Endothelial cell of umbilical vein (primary cell): Measurements from ENCODE around the gene CPOX. TPM values are rescaled to one million over a fixed set of nuclear protein-coding genes. Genes with fewer than 3 reads are reported as not detected.

Experiments
- BruUV-seq: library from RNA; stranded (reverse); fragments of 400-500 nt; replicated peaks from 2 replicates; lab custom pipeline; 2021; lab: Mats Ljungman, UMichigan
- CTCF ChIA-PET: fragments of 300-600, 350-600 bp; sonication (Branson Sonifier 250); formaldehyde crosslinking; loops from one replicate; lab custom pipeline; 2021; ENCODE audit warnings: antibody characterized with exemption, inconsistent platforms; lab: Charles Lee
- POLR2A ChIA-PET: fragments of 300-600, 350-600 bp; sonication (Branson Sonifier 250); formaldehyde crosslinking; loops from one replicate; lab custom pipeline; 2021; ENCODE audit warnings: antibody characterized with exemption, inconsistent platforms; lab: Charles Lee
- DNase-seq: peaks from one replicate; pipeline ENCODE4 v3.0.0-alpha.2; 2011; ENCODE audit warnings: low read depth, low spot score
- FAIRE-seq: peaks from 2 replicates; lab custom pipeline; 2011; peaks lifted over from hg19 to GRCh38; lab: Jason Lieb, UNC
- H2AFZ ChIP-seq: 2 replicates; pipeline ENCODE4 v1.6.0; 2012; ENCODE audit warnings: low read depth, low read length, control low read depth, inconsistent platforms
- H3K27ac ChIP-seq: 2 replicates; pipeline ENCODE4 v1.5.1; 2011; ENCODE audit warnings: low read depth, mild to moderate bottlenecking, control low read depth, low read length, moderate library complexity; ENCODE audit not compliant: insufficient read depth
- H3K27me3 ChIP-seq, 2 experiments: 2 replicates each; pipeline versions ENCODE4 v1.6.0 to v1.6.1; 2011; ENCODE audit warnings: low read length in 2 of 2, mixed read lengths in 1 of 2; ENCODE audit not compliant: control insufficient read depth in 2 of 2, insufficient read depth in 2 of 2
- H3K36me3 ChIP-seq, 2 experiments: 2 replicates in 1 of 2; 3 replicates in 1 of 2; pipeline ENCODE4 v1.5.1; 2011; ENCODE audit warnings: low read length in 2 of 2, mild to moderate bottlenecking in 1 of 2, moderate library complexity in 1 of 2; ENCODE audit not compliant: control insufficient read depth in 2 of 2, insufficient read depth in 2 of 2; ENCODE audit errors: extremely low read depth in 1 of 2
- H3K4me1 ChIP-seq: 3 replicates; pipeline ENCODE4 v1.5.1; 2011; ENCODE audit warnings: mild to moderate bottlenecking, low read length; ENCODE audit not compliant: control insufficient read depth, insufficient read depth; ENCODE audit errors: extremely low read depth
- H3K4me2 ChIP-seq: 2 replicates; pipeline ENCODE4 v1.6.1; 2011; ENCODE audit warnings: low read length, control low read depth, mixed read lengths; ENCODE audit not compliant: insufficient read depth
- H3K4me3 ChIP-seq, 3 experiments: fragments of 200-600 bp in 1 of 3; sonication (generic), shearing (Covaris generic) in 1 of 3; replicated peaks in 1 of 3; 2 replicates each; pipeline ENCODE4 v1.5.1; 2011 to 2016; ENCODE audit warnings: control low read depth in 3 of 3, low read length in 3 of 3, mild to moderate bottlenecking in 2 of 3, inconsistent platforms in 1 of 3, low read depth in 1 of 3, moderate library complexity in 1 of 3; ENCODE audit not compliant: insufficient read depth in 1 of 3
- H3K79me2 ChIP-seq: 2 replicates; pipeline ENCODE4 v1.6.0; 2012; ENCODE audit warnings: low read length, inconsistent platforms; ENCODE audit not compliant: control insufficient read depth, insufficient read depth
- H3K9ac ChIP-seq: replicated peaks from 2 replicates; pipeline ENCODE3; 2011; ENCODE audit warnings: low read length, control low read depth; ENCODE audit not compliant: insufficient read depth; ENCODE audit errors: extremely low read depth
- H3K9me1 ChIP-seq: replicated peaks from 3 replicates; pipeline ENCODE4 v1.6.0; 2011; ENCODE audit warnings: mild to moderate bottlenecking, low read length; ENCODE audit not compliant: control insufficient read depth, insufficient read depth; ENCODE audit errors: extremely low read depth
- H3K9me3 ChIP-seq: replicated peaks from 2 replicates; pipeline ENCODE4 v1.5.1; 2012; ENCODE audit warnings: low read length, inconsistent platforms; ENCODE audit not compliant: control insufficient read depth, insufficient read depth
- H4K20me1 ChIP-seq: replicated peaks from 2 replicates; pipeline ENCODE3; 2011; ENCODE audit warnings: mild to moderate bottlenecking, low read length; ENCODE audit not compliant: control insufficient read depth, insufficient read depth; ENCODE audit errors: extremely low read depth
- EZH2 ChIP-seq: IDR thresholded peaks from 2 replicates; pipeline ENCODE4 v1.6.1; 2012; ENCODE audit warnings: borderline replicate concordance, low read depth, mild to moderate bottlenecking, moderate library complexity, low read length, inconsistent platforms; ENCODE audit not compliant: severe bottlenecking
- FOS ChIP-seq: IDR thresholded peaks from 2 replicates; pipeline ENCODE4 v1.6.1; 2011; ENCODE audit warnings: mild to moderate bottlenecking, low read length, moderate library complexity, borderline replicate concordance; ENCODE audit not compliant: insufficient read depth
- GATA2 ChIP-seq: IDR thresholded peaks from 2 replicates; pipeline ENCODE4 v1.7.0; 2011; ENCODE audit warnings: low read depth, mild to moderate bottlenecking, moderate library complexity, mixed read lengths, low read length; ENCODE audit not compliant: insufficient read length, insufficient read depth
- JUN ChIP-seq: IDR thresholded peaks from 2 replicates; pipeline ENCODE4 v1.6.1; 2011; ENCODE audit warnings: borderline replicate concordance, low read depth; ENCODE audit not compliant: insufficient read length, insufficient read depth
- MYC ChIP-seq: IDR thresholded peaks from one replicate; pipeline ENCODE4 v1.6.1; 2011; ENCODE audit warnings: mild to moderate bottlenecking, low read depth, low read length
- POLR2A ChIP-seq: IDR thresholded peaks from 2 replicates; pipeline ENCODE4 v1.6.1; 2012; ENCODE audit warnings: low read depth, mild to moderate bottlenecking, control low read depth, low read length
- POLR2AphosphoS5 ChIP-seq: IDR thresholded peaks from 2 replicates; pipeline ENCODE4 v1.6.1; 2012; ENCODE audit warnings: low read depth, mild to moderate bottlenecking, control low read depth, low read length, moderate library complexity; ENCODE audit not compliant: insufficient read depth
- dilution Hi-C: fragments of 300-500 bp; cut with MboI; formaldehyde crosslinking; loops from one replicate; pipeline ENCODE4 v1.15.0; 2019; ENCODE audit warnings: low sequenced_read_pairs; ENCODE audit not compliant: extremely low pct_ligation_motif_present
- intact Hi-C: fragments of 100-400 bp; cut with micrococcal nuclease; formaldehyde crosslinking; loops from one replicate; pipeline ENCODE4 v1.10.0; 2022
- polyA plus RNA-seq, 4 experiments: library from polyadenylated mRNA; depleted of rRNA in 3 of 4; stranded (reverse) in 3 of 4; unstranded in 1 of 4; fragments of >200 nt; gene quantifications; 2 replicates each; pipeline versions ENCODE4 v1.2.1 to v1.2.3, GENCODE V29; 2011 to 2012; ENCODE audit warnings: missing spikeins in 1 of 4
- total RNA-seq: library from RNA; stranded (reverse); gene quantifications from 2 replicates; pipeline ENCODE4 v1.2.3, GENCODE V29; 2021
- TF ChIP-seq, protein P1 (sequence below): IDR thresholded peaks from 2 replicates; pipeline ENCODE4 v1.6.1; 2011; ENCODE audit not compliant: insufficient read depth, insufficient read length
- TF ChIP-seq, protein P2 (sequence below), 2 donors: IDR thresholded peaks; 1 replicate in 1 of 2; 2 replicates in 1 of 2; pipeline ENCODE4 v1.5.1; 2011; ENCODE audit warnings: low read length in 2 of 2, mild to moderate bottlenecking in 2 of 2, moderate library complexity in 2 of 2, control low read depth in 1 of 2, inconsistent platforms in 1 of 2, low read depth in 1 of 2; ENCODE audit not compliant: insufficient read depth in 1 of 2; ENCODE audit errors: extremely low read depth in 1 of 2

The CPOX gene
- total and polyA plus RNA-seq, 2 donors (not counting 3 experiments of a cell fraction or from before 2014, with no cell fraction given): 12.3 to 24.5 TPM

DNA sequence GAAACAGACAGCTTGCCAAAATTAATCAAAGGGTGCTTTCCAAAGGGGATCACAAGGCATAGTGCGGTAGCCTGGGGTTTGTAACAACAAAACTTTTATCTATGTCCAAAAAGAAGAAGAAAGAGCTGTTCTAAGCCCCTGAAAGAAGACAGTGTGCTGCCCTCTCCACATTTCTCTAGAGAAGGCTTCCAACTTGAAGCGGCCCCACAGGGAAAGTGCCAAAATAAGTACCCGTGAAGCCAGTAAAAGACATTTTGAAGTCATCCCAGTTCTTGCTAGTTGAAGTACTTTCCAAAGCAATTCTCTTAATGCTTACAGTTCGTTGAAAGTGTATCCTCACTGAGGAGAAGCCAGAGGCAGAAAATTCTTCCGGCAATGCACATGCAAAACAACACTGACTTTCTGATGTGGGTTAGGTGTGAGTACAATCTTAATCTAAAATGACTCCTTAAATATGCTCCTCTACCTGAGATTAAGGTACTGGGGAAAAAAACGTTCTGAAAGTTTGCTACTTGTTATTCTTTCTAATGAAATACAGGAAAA lies 40.3 kb downstream of the CPOX start:
- TF ChIP-seq GATA2 (no peak), POLR2AphosphoS5 (no peak), FOS (no peak), MYC (no peak), JUN (no peak), POLR2A (no peak), EZH2 (no peak)
- TF ChIP-seq, protein P1, sequence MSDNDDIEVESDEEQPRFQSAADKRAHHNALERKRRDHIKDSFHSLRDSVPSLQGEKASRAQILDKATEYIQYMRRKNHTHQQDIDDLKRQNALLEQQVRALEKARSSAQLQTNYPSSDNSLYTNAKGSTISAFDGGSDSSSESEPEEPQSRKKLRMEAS: no peak
- TF ChIP-seq, protein P2, sequence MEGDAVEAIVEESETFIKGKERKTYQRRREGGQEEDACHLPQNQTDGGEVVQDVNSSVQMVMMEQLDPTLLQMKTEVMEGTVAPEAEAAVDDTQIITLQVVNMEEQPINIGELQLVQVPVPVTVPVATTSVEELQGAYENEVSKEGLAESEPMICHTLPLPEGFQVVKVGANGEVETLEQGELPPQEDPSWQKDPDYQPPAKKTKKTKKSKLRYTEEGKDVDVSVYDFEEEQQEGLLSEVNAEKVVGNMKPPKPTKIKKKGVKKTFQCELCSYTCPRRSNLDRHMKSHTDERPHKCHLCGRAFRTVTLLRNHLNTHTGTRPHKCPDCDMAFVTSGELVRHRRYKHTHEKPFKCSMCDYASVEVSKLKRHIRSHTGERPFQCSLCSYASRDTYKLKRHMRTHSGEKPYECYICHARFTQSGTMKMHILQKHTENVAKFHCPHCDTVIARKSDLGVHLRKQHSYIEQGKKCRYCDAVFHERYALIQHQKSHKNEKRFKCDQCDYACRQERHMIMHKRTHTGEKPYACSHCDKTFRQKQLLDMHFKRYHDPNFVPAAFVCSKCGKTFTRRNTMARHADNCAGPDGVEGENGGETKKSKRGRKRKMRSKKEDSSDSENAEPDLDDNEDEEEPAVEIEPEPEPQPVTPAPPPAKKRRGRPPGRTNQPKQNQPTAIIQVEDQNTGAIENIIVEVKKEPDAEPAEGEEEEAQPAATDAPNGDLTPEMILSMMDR (IDR thresholded peaks at IDR 0.05; ENCODE audit: extremely low read depth in 1 of 2, insufficient read depth in 1 of 2, low read depth in 1 of 2, low read length in 2 of 2): no peak
- Histone ChIP-seq H3K27me3 (peaks cover 29 to 67% of the 10 kb centered on the region in 2 experiments), H3K9me3 (no peaks in the 10 kb centered on the region), H4K20me1 (no peaks in the 10 kb centered on the region), H3K4me1 (no peaks in the 10 kb centered on the region), H3K79me2 (no peaks in the 10 kb centered on the region), H3K4me2 (no peak overlapping the region), H3K9ac (no peak overlapping the region), H2AFZ (no peak overlapping the region), H3K36me3 (no peaks in the 10 kb centered on the region), H3K9me1 (no peaks in the 10 kb centered on the region), H3K4me3 (no peak overlapping the region), H3K27ac (no peak overlapping the region)
- DNase-seq (no peak), FAIRE-seq (no peak)
- CTCF ChIA-PET: interaction anchor here (1.0 kb wide), 1 partner anchor 10 kb away, joined by 3 read pairs; no protein-coding TSS in a partner anchor
- dilution Hi-C loops (no loop called here), intact Hi-C loops (no loop called here)
- POLR2A ChIA-PET: no interaction called here
- BruUV-seq: no TSS peak
